LNCAP (cell line): ENCODE results near the gene TINAG.

ENCODE experiments used
- CTCF ChIP-seq: fragments of 450-650 bp; IDR thresholded peaks from 2 replicates; pipeline ENCODE4 v1.5.1; 2017; ENCODE audit warnings: mild to moderate bottlenecking

Gene TINAG

GRCh38 chr6:54357141-54357540, 48.9 kb downstream of the TINAG start:
- no peak for TF ChIP-seq CTCF

GRCh38 chr6:54361188-54361587, 52.9 kb downstream of the TINAG start:
- no peak for TF ChIP-seq CTCF

GRCh38 chr6:54361734-54362133, 53.5 kb downstream of the TINAG start:
- TF ChIP-seq CTCF, result no peak

DNA sequence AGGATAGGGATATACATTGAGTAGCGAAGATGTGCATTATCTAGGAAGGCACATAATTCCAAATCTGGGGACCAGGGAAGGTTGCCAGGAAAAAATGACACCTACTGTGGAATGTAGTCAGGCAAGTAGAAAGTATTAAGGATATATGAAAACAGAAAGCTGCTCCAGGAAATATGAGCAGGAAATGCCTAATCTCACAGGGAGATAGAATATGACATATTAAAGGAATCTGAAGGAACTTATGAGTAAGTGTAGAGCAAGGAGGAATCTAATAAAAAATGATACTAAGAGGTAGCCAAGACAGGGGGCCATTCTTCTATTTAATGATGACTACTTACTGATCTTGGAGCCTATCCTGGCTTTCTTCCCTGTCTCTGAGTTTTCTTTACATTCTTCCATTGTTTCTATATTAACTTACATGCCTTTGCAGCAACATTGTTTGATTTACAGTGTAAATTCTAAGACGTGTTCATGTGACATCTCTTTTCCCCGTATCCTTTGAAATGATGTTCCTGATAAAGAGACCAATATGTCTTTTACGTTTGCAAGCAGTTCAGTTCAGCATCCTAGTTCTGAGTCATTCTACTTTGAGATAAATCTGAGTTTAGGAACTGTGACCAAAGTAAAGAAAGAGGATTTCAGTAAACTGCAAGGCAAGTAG, 58.6 kb downstream of the TINAG start:
- TF ChIP-seq CTCF, result no peak

GRCh38 chr6:54377776-54378175, 69.5 kb downstream of the TINAG start:
- TF ChIP-seq CTCF, result no peak

DNA sequence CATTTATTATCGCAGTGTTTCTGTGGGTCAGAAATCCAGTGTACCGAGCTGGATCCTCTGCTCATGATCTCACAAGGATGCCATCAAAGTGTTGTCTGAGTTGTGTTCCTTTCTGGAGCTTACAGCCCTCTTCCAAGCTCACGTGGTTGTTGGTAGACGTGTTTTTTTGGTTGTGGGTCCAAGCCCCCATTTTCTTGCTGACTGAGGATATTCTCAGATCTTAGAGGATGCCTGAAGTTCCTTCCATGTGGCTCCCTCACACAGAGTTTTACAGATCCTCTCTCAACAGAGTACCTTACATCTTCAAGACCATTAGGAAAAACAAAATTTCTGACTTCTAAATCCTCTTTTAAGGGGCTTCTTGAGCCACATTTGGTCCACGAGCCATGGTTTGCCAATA, 78.1 kb downstream of the TINAG start:
- no peak for TF ChIP-seq CTCF

DNA sequence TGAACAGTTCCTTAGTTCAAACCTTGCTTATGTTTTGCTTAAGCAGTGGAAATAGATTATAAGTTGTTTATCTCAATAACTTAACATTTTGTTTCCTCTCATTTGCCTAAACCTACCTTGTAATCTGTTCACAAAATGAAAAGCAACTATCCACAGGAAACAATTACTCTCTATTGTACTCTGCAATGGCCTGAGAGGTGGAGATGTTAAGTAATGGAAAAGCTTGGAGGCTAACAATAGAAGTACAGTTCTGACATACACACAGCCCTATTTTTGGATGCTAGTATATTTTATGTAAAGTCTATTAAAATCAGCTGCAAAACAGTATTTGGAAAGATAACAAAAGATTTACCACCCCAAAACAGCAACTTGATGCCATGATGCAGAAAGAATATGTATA, 82.1 kb downstream of the TINAG start:
- no peak for TF ChIP-seq CTCF

- no peak for TF ChIP-seq CTCF
Measured at GRCh38 chr6:54391577-54391976, 83.3 kb downstream of the TINAG start.
